ENCODE results near the gene PCDHB16.
"Not testable (repeated sequence)": the region's sequence is repeated elsewhere in the genome, so short reads cannot be mapped to it uniquely, and the experiment has no call there.

PCDHB16 gene

GRCh38 chr5:141184117-141184855 lies 2.1 kb downstream of the PCDHB16 start:
- not testable (repeated sequence) for DNase-seq

- DNase-seq = peak in 1 of 2 donors; percentile 7
Observed at GRCh38 chr5:141186897-141187512, 4.8 kb downstream of the PCDHB16 start, which contains the start of gene PCDHB9. Gene PCDHB9 (plus strand): TSS chr5:141187161. CDS start chr5:141187319, 158 bp downstream.

- not testable (repeated sequence) for DNase-seq
Observed at GRCh38 chr5:141188682-141189081, 6.5 kb downstream of the PCDHB16 start.

GRCh38 chr5:141189131-141189530 lies 6.9 kb downstream of the PCDHB16 start:
- DNase-seq = not testable (repeated sequence)

GRCh38 chr5:141192110-141192725 lies 10.0 kb downstream of the PCDHB16 start, which contains the start of gene PCDHB10:
Gene PCDHB10 (plus strand): TSS chr5:141192353. CDS start chr5:141192553, 200 bp downstream.
- no peak for DNase-seq

- not testable (repeated sequence) for DNase-seq
Observed at GRCh38 chr5:141194332-141194731, 12.1 kb downstream of the PCDHB16 start.

- no peak for DNase-seq
Observed at GRCh38 chr5:141196363-141196762, 14.2 kb downstream of the PCDHB16 start.

GRCh38 chr5:141199359-141200235 lies 17.4 kb downstream of the PCDHB16 start, which contains the start of gene PCDHB11:
Gene PCDHB11 (plus strand): TSS chr5:141199627. CDS start chr5:141199775, 148 bp downstream.
- no peak for DNase-seq

- not testable (repeated sequence) for DNase-seq
Observed at GRCh38 chr5:141201126-141201525, 18.9 kb downstream of the PCDHB16 start.

- not testable (repeated sequence) for DNase-seq
Observed at GRCh38 chr5:141201646-141202045, 19.5 kb downstream of the PCDHB16 start.

- no peak for DNase-seq
Observed at GRCh38 chr5:141208478-141208877, 26.3 kb downstream of the PCDHB16 start, which contains the start of gene PCDHB12. Gene PCDHB12 (plus strand): TSS chr5:141208719. CDS start chr5:141208908, 189 bp downstream.

- not testable (repeated sequence) for DNase-seq
Observed at GRCh38 chr5:141210281-141210680, 28.1 kb downstream of the PCDHB16 start.

- DNase-seq = not testable (repeated sequence)
Observed at GRCh38 chr5:141210849-141211248, 28.7 kb downstream of the PCDHB16 start.

GRCh38 chr5:141213656-141214339 lies 31.6 kb downstream of the PCDHB16 start, which contains the start of gene PCDHB13:
Gene PCDHB13 (plus strand): TSS chr5:141213919. CDS start chr5:141214124, 205 bp downstream.
- DNase-seq = not testable (repeated sequence)

- not testable (repeated sequence) for DNase-seq
Observed at GRCh38 chr5:141214583-141214982, 32.4 kb downstream of the PCDHB16 start.

- not testable (repeated sequence) for DNase-seq
Observed at GRCh38 chr5:141215504-141215903, 33.3 kb downstream of the PCDHB16 start.

GRCh38 chr5:141216035-141216434 lies 33.8 kb downstream of the PCDHB16 start:
- not testable (repeated sequence) for DNase-seq

- no peak for DNase-seq
Observed at GRCh38 chr5:141223112-141223783, 41.1 kb downstream of the PCDHB16 start, which contains the start of gene PCDHB14. Gene PCDHB14 (plus strand): TSS chr5:141223343. CDS start chr5:141223506, 163 bp downstream.

- not testable (repeated sequence) for DNase-seq
Observed at GRCh38 chr5:141224844-141225243, 42.7 kb downstream of the PCDHB16 start.

GRCh38 chr5:141225421-141225820 lies 43.2 kb downstream of the PCDHB16 start:
- not testable (repeated sequence) for DNase-seq

All from activated CD4-positive, alpha-beta T cell treated with anti-CD3 and anti-CD28 coated beads for 4 hours (primary cell).